ENCODE measurements around the gene COG5. TPM values are rescaled to one million over a fixed set of nuclear protein-coding genes. Genes with fewer than 3 reads are reported as not detected.

COG5 gene
- total RNA-seq, 2 experiments from 2014 or later, result 29.2 to 30.7 TPM

DNA sequence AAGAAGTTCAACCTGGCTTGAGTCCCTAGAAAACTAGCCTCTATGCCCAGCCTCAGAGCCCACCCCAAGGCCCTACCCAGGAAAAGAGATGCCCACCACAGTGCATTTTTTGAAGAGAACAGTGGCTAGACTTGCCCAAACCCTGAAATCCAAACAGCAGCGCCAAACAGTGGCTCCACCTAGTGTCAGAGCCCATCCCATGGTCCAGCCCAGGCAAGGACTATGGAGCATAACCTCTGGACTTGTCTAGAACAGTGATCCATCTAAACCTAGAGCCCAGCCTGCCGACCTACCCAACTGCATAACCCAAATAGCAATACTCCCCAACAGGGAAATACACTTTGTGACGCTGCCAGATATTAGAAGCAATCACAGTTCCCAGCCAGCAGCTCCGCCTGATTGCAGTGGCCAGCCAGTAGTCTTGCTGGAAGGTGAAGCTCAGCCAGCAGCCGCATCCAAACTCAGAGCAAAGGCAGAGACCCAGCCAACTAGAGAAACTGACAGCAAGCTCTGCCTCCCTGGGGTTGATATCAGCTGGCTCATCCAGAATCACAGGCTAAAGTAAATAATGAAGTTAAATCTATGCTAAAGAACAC lies 350.4 kb downstream of the COG5 start:
- ChIA-PET POLR2A (no interaction called here), CTCF (interaction anchor here (1.0 to 1.7 kb wide), 2 partner anchors 12 kb away, joined by 3 to 4 read pairs; no protein-coding TSS in a partner anchor)
- Mint-ChIP-seq H3K4me1 (no peaks in the 10 kb centered on the region), H3K27ac (no peak overlapping the region), H3K4me3 (no peak overlapping the region), H3K9me3 (peaks cover 13% of the 10 kb centered on the region), H3K36me3 (ENCODE audit: low read depth) (peaks cover 28% of the 10 kb centered on the region), H3K27me3 (no peaks in the 10 kb centered on the region)
- no peak for DNase-seq

DNA sequence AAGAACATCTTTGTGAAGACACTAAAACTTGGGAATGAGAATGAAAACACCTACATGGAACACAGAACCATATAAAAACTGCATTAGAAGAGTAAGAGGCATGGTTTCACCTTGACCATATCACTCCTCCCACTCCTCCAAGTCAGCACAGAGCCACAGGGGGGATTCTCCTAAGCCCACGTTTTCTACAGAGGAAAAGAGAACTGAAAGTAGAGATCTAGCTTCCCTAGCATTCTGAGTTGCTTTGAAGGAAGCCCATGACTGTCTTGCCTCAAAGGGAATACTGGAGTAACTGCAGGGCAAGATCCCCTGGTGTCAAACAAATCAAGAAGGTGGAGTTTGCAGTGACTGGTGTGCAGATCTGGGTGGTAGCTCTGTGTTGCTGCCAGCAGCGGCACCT lies 351.0 kb downstream of the COG5 start:
- peaks cover 13% of the 10 kb centered on the region for H3K9me3 Mint-ChIP-seq
- no peak for DNase-seq
- no peaks in the 10 kb centered on the region for H3K27me3 Mint-ChIP-seq
- ChIA-PET CTCF (interaction anchor here (0.6 to 1.7 kb wide), 2 partner anchors 12 to 17 kb away, joined by 3 to 4 read pairs; no protein-coding TSS in a partner anchor), POLR2A (no interaction called here)
- no peaks in the 10 kb centered on the region for H3K4me1 Mint-ChIP-seq
- H3K36me3 Mint-ChIP-seq (ENCODE audit: low read depth), result peaks cover 28% of the 10 kb centered on the region
- no peak overlapping the region for H3K27ac Mint-ChIP-seq
- no peak overlapping the region for H3K4me3 Mint-ChIP-seq

DNA sequence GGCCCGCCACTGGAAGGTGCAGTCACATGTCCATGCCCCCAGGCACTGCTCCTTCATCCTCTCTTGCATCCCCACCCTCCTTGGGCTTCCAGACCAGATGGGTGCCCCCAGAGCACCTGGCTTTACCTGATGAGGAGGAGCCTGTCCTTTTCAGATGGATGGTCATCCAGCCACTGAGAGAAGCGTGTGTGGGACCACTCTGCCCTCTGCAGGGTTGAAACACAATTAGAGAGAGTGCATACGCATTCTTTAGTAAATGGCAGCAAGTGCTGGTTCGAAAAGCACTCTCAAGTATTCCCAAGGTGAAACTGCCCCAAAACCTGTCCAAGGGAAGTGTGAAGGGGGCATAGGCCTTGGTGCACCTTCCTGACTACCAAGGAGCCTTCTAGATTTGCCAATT lies 353.3 kb downstream of the COG5 start:
- Mint-ChIP-seq H3K9me3 (peaks cover 11% of the 10 kb centered on the region), H3K27ac (no peak overlapping the region), H3K27me3 (no peaks in the 10 kb centered on the region), H3K4me1 (no peaks in the 10 kb centered on the region), H3K36me3 (ENCODE audit: low read depth) (peaks cover 37% of the 10 kb centered on the region), H3K4me3 (no peak overlapping the region)
- ChIA-PET CTCF (no interaction called here), POLR2A (no interaction called here)
- no peak for DNase-seq

DNA sequence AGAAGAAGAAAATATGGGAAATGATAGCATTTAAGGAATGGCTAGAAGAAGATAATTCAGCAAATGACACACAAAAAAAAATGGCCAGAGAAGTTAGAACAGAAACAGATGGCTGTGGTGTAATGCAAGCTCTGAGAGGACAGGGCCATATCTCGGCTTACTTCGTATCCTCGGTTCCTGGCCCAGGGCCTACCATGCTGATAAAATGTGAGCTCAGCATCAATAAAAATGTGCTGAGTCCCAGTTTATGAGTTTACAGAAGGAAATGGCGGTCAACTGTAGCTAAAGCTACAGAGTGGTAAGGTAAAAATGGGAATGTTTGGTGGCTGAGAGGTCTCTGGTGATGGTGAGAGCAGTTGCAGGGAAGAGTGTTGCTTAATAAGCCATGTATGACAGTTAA lies 354.2 kb downstream of the COG5 start:
- no peaks in the 10 kb centered on the region for H3K4me1 Mint-ChIP-seq
- H3K4me3 Mint-ChIP-seq, result no peak overlapping the region
- CTCF ChIA-PET, result interaction anchor here (1.2 kb wide), 1 partner anchor 409 kb away, joined by 3 read pairs; no protein-coding TSS in a partner anchor
- H3K9me3 Mint-ChIP-seq, result peaks cover 9% of the 10 kb centered on the region
- H3K36me3 Mint-ChIP-seq (ENCODE audit: low read depth), result peaks cover 40% of the 10 kb centered on the region
- POLR2A ChIA-PET, result no interaction called here
- H3K27ac Mint-ChIP-seq, result no peak overlapping the region
- no peak for DNase-seq
- H3K27me3 Mint-ChIP-seq, result no peaks in the 10 kb centered on the region

DNA sequence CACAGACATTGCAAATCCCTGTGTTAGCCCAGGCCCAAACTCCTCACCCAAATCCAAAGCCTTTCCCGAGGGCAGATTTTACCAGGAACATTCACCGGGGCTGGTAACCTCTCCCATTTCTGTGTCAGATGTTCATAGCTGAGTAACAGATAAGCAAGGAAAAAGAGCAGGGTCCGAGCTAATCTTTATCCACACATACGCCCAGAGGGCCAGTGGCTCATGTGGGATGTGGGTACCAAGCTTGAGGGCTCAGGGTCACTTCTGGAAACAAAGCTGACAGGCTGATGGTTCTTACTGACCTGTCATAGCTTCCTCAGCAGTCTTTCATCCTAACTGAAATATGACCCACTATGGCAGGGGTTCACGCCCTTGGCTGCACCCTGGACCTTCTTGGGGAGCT lies 355.2 kb downstream of the COG5 start:
- ChIA-PET CTCF (interaction anchor here (1.1 kb wide), 1 partner anchor 12 kb away, joined by 3 read pairs; no protein-coding TSS in a partner anchor), POLR2A (no interaction called here)
- Mint-ChIP-seq H3K27ac (no peak overlapping the region), H3K36me3 (ENCODE audit: low read depth) (peaks cover 37% of the 10 kb centered on the region), H3K4me1 (no peaks in the 10 kb centered on the region), H3K4me3 (no peak overlapping the region), H3K27me3 (no peaks in the 10 kb centered on the region), H3K9me3 (peaks cover 8% of the 10 kb centered on the region)
- DNase-seq, result no peak

DNA sequence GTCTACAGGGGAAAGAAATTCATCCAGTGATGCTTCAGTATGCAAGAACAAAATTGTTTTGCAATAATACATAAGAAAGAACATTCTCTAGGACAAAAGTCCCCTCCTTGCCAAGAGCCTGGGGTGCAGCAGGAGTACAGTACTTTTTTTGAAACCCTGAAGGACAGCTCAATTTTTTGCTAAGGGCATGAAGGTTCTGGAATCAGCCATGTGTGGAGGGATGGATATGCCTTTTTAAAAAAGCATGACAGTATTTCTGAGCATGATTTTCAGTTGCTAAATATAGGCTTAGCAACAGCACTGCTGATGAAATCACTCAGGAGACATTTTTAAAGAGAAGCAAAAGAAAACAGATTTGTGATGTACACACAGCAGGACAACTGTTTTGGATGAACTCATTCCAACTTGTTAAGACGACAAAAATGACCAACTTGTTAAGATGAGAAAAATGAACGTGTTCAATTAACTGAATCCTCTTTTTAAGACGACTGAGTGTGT lies 355.6 kb downstream of the COG5 start:
- no peak for DNase-seq
- ChIA-PET POLR2A (no interaction called here), CTCF (interaction anchor here (1.1 kb wide), 1 partner anchor 13 kb away, joined by 3 read pairs; no protein-coding TSS in a partner anchor)
- no peaks in the 10 kb centered on the region for H3K27me3 Mint-ChIP-seq
- no peak overlapping the region for H3K27ac Mint-ChIP-seq
- peaks cover 35% of the 10 kb centered on the region for H3K36me3 Mint-ChIP-seq (ENCODE audit: low read depth)
- H3K9me3 Mint-ChIP-seq, result peaks cover 4% of the 10 kb centered on the region
- no peaks in the 10 kb centered on the region for H3K4me1 Mint-ChIP-seq
- H3K4me3 Mint-ChIP-seq, result no peak overlapping the region

DNA sequence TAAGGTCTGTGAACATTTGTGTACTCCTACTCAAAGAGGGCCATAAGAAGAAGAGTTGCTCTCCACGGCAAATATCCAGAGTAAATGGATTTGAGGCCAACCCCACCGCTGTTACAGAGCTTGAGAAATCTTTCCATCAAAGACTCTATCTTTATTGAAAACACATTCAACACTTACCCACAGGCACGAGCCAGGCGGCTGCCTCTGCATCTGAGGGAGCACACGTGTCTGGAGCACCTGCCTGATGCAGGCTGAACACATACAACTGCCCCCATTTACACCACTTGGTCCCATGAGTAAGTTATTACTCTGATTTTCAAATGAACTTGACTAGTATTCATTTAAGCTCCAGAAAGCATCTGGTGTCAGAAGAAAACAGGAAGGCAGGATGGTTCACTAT lies 356.3 kb downstream of the COG5 start:
- Mint-ChIP-seq H3K4me1 (no peaks in the 10 kb centered on the region), H3K4me3 (no peak overlapping the region), H3K27ac (no peak overlapping the region), H3K9me3 (peaks cover 1% of the 10 kb centered on the region), H3K27me3 (no peaks in the 10 kb centered on the region), H3K36me3 (ENCODE audit: low read depth) (peaks cover 34% of the 10 kb centered on the region)
- no peak for DNase-seq
- ChIA-PET POLR2A (no interaction called here), CTCF (no interaction called here)

DNA sequence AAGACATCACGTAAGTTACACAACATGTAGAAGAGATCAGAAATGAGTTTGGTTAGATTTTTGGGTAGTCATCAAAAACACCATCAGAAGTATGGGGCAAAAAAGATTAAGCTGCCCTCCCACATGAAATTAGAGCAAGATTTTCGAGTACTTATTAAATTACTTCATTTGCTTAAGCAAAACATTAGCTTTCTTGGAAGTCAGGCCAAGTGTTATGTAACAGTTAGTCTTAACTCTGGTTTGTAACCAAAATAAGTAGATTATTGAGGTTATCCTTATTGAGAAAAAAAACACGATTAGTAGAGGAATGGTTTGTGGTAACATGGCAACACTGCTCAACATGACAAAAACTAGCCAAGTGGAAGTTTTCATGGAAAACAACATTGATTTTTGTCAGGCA lies 357.0 kb downstream of the COG5 start:
- ChIA-PET CTCF (no interaction called here), POLR2A (no interaction called here)
- no peak for DNase-seq
- Mint-ChIP-seq H3K27ac (no peak overlapping the region), H3K9me3 (no peaks in the 10 kb centered on the region), H3K4me1 (no peaks in the 10 kb centered on the region), H3K36me3 (ENCODE audit: low read depth) (peaks cover 36% of the 10 kb centered on the region), H3K27me3 (no peaks in the 10 kb centered on the region), H3K4me3 (no peak overlapping the region)

DNA sequence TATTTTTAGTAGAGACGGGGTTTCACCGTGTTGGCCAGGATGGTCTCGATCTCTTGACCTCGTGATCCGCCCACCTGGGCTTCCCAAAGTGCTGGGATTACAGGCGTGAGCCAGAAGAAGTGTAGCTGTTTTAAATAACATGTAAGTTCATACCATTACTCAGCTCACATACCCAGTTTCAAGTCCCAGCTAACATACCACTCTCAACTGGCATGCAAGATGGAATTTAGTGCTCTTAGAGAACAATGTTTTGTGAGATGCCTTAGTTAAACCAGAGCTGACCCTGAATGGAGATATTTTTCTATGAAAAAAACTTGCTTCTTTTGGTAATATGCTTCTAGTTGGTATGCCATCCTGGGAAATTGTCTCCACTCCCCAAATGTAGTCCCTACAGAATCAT lies 357.6 kb downstream of the COG5 start:
- ChIA-PET CTCF (no interaction called here), POLR2A (no interaction called here)
- Mint-ChIP-seq H3K27me3 (no peaks in the 10 kb centered on the region), H3K4me1 (no peaks in the 10 kb centered on the region), H3K27ac (no peak overlapping the region), H3K4me3 (no peak overlapping the region), H3K9me3 (no peaks in the 10 kb centered on the region), H3K36me3 (ENCODE audit: low read depth) (peaks cover 37% of the 10 kb centered on the region)
- DNase-seq, result no peak

DNA sequence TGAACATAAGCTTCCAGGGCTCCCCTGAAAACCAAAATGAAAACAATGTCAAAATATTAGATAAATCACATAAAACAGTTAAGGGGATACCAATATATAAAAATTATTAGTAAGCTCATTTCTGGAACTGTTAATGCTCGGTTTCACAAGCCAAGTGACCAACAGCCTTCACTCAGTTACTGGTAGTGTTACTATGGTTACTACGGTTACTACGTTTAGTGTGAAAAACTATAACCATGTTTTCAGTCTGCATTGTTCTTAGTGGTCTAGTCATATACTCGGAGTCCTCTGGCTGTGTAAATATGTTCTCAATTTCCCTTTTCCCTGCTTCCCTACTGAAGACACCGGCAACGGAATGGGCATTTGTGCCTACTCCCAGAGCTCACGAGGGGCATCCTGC lies 360.1 kb downstream of the COG5 start:
- no peaks in the 10 kb centered on the region for H3K9me3 Mint-ChIP-seq
- POLR2A ChIA-PET, result no interaction called here
- H3K4me3 Mint-ChIP-seq, result no peak overlapping the region
- H3K4me1 Mint-ChIP-seq, result no peaks in the 10 kb centered on the region
- no peaks in the 10 kb centered on the region for H3K27me3 Mint-ChIP-seq
- CTCF ChIA-PET, result interaction anchor here (0.8 kb wide), 1 partner anchor 23 kb away, joined by 3 read pairs; no protein-coding TSS in a partner anchor
- H3K36me3 Mint-ChIP-seq (ENCODE audit: low read depth), result peaks cover 42% of the 10 kb centered on the region
- DNase-seq, result no peak
- H3K27ac Mint-ChIP-seq, result no peak overlapping the region

DNA sequence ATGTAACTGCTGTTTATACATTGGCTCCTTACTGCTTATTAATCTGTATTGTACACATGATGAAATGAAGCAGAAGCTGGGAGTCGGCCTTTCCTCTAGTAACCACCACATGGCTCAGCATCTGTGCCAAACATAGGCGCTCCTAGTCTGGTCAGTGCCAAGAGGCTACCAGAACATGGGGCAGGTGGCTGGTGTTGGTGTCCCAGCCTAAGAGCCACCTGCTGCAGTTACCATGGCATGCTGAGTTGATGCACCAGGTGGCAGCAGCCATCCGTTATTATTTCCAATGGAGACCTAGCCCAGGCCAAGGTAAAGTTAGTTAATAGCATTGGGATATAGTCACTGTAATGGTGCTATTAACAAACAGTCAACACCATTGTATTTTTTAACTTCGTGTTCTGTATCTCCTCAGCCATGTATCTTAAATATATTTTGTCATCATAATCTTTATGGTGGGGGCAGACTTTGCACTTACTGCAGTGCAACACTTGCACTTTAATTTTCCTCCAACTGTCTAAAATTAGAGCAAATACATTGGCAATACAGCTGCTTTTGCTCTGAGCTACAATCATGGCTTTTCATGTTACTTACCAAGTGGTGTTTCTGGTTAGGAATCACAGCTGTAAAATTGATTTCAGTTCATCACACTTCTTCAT lies 361.8 kb downstream of the COG5 start:
- CTCF ChIA-PET, result interaction anchor here (1.5 kb wide), 1 partner anchor 12 kb away, joined by 3 read pairs; no protein-coding TSS in a partner anchor
- no peaks in the 10 kb centered on the region for H3K27me3 Mint-ChIP-seq
- H3K27ac Mint-ChIP-seq, result no peak overlapping the region
- H3K9me3 Mint-ChIP-seq, result no peaks in the 10 kb centered on the region
- H3K4me1 Mint-ChIP-seq, result no peaks in the 10 kb centered on the region
- H3K4me3 Mint-ChIP-seq, result no peak overlapping the region
- peak; percentile 38 for DNase-seq
- POLR2A ChIA-PET, result no interaction called here
- H3K36me3 Mint-ChIP-seq (ENCODE audit: low read depth), result peaks cover 42% of the 10 kb centered on the region

DNA sequence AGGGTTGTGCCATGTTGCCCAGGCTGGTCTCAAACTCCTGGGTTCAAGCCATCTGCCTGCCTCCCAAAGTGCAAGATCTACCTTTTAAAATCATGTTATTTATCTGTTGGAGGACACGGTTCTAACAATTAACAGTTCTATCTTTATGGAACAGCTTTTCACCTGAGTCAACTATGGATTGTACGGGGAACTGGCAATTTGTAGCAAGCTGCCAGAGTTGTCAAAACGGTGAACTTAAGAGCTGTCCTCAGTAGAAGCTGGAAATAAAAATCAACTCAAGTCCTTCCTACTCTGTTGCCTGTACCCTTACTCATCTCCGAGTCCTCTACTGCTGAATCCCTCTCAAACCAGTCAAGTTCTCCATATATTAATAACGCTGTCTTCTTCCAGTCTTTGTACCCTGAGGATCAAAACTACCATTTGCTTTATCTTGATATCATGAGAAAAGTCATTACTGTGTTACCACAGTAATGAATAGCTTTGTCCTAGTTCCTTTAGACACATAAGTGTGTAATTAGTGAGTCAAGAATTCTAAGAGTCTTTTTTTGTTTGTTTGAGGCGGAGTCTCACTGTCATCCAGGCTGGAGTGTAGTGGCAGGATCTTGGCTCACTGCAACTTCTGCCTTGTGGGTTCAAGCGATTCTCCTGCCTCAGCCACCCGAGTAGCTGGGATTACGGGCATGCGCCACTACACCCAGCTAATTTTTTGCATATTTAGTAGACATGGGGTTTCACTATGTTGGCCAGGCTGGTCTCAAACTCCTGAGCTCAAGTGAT lies 366.7 kb downstream of the COG5 start:
- peaks cover 36% of the 10 kb centered on the region for H3K36me3 Mint-ChIP-seq (ENCODE audit: low read depth)

DNA sequence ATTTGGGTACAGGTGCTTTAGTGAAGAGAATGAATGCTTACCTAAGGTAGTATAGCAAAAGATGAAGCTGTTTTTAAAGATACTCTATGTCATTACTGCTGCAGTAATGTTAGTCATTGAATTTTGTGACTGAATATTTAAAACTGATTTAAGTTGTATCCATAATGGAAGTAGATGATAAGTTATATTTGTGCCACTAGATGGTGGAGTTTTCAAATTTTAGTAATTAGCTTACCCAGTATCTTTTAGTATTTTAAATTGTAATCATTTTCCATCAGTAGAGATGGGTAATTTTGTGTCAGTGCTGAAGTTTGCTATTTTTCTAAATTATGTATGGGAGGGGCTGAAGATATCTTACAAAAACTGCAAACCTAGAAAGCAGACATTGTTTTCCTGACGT lies 369.7 kb downstream of the COG5 start:
- peaks cover 26% of the 10 kb centered on the region for H3K36me3 Mint-ChIP-seq (ENCODE audit: low read depth)
- no peaks in the 10 kb centered on the region for H3K4me1 Mint-ChIP-seq
- no peaks in the 10 kb centered on the region for H3K9me3 Mint-ChIP-seq
- no peak for DNase-seq
- H3K27ac Mint-ChIP-seq, result no peak overlapping the region
- no peak overlapping the region for H3K4me3 Mint-ChIP-seq
- POLR2A ChIA-PET, result no interaction called here
- H3K27me3 Mint-ChIP-seq, result no peaks in the 10 kb centered on the region
- CTCF ChIA-PET, result interaction anchor here (0.6 kb wide), 2 partner anchors 22 to 30 kb away, joined by 3 read pairs; no protein-coding TSS in a partner anchor

More for the DNA sequence above, 366.7 kb downstream of the COG5 start:
- no peaks in the 10 kb centered on the region for H3K9me3 Mint-ChIP-seq
- no peaks in the 10 kb centered on the region for H3K4me1 Mint-ChIP-seq
- H3K27ac Mint-ChIP-seq, result no peak overlapping the region
- POLR2A ChIA-PET, result no interaction called here
- CTCF ChIA-PET, result no interaction called here
- H3K27me3 Mint-ChIP-seq, result no peaks in the 10 kb centered on the region
- no peak overlapping the region for H3K4me3 Mint-ChIP-seq
- no peak for DNase-seq
